ENCODE results near the gene CTDP1.

The CTDP1 gene

DNA sequence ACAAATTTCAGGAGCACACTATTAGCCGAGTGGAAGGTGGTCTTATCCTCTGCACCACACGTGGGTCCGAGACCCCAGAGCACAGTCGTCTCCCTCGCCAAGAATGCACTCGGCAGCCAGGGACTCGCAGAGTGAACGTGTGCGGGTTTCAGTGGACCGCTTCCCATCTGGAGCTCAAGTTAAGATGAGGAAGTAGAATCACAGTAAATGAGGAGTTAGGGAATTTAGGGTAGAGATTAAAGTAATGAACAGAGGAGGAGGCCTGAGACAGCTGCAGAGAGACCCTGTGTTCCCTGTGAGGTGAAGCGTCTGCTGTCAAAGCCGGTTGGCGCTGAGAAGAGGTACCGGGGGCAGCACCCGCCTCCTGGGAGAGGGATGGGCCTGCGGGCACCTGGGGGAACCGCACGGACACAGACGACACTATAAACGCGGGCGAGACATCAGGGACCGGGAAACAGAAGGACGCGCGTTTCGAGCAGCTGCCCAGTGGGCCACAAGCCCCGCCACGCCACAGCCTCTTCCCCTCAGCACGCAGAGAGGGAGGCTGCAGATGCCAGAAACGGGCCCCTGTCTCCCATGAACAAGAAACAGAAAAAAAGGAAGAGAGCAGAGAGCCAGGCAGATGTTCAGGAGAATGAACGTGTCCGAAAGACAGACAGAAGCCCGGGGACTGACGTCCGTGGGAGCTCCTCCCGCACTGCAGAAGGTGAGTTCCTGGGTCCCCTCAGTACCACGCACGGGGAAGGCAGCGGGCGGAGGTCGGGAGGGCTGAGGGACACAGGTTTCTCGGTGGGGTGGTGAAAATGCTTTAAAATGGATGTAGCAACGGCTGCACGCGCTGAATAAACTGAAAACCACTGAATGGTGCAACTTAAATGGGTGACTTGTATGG, 112.7 kb downstream of the CTDP1 start:
- no peak for DNase-seq

DNA sequence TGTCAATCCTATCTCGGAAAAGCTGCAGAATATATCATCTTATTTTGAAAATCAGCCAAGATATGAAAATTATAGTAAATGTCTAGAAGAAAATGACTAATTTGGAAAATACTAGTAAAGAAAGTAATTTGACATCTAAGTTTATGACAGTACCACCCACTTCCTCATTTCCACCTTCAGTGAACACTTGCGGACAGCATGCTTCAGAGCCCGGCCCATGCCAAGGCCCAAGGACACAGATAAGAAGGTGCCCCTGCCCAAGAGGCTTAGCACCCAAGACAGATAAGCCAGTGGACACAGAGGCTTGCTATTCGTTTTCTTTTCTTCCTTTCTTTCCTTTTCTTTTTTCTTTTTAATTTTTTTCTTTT, 113.4 kb downstream of the CTDP1 start:
- DNase-seq, result no peak

DNA sequence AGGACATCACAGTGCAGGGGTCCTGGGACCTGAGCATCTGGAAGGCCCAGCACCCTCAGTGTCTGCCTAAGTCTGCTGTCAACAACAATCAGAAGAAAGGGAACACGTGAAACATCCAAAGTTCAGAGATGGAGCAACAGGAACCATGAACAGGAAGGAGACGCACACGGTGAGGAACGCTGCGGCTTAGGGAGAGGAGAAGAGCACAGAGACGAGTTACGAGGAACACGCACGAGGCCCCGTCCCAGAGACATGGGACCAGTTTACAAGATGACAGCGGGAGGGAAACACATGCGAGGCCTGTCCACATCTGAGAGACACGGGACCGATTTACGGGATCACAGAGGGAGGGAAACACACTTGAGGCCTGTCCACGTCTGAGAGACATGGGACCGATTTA, 115.2 kb downstream of the CTDP1 start:
- no peak for DNase-seq

DNA sequence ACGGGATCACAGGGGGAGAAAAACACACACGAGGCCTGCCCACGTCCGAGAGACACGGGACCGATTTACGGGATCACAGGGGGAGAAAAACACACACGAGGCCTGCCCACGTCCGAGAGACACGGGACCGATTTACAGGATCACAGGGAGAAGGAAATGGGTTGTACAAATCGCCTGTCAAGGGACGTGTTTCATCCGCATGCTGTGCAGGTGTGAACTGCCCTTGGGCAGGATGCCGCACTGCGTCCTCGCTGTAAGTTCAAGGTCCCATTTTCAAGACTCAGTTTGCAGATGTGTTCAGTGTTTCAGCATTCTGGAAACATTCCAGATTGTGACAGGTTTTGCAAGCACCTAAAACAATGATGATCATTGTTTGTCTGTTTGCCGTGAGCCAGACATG, 115.8 kb downstream of the CTDP1 start:
- DNase-seq, result no peak

DNA sequence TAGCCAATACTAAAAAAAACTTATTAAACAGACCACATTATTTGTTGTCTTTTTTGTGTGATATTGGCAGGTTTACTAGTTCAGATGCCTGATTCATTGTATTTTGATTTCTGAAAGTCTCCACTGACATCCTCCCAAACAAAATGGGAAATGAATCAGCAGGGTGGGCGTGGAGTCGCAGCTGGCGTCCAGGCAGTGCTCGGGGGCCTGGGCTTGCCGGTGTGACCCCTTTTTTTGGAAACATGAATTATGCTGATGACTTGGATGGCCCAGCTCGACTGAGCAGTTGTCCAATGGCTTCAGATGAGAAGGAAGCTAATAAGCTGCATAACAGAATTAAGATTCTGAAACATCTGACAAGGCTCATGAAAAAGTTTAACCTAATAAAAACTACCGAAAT, 116.4 kb downstream of the CTDP1 start:
- DNase-seq, result no peak

DNA sequence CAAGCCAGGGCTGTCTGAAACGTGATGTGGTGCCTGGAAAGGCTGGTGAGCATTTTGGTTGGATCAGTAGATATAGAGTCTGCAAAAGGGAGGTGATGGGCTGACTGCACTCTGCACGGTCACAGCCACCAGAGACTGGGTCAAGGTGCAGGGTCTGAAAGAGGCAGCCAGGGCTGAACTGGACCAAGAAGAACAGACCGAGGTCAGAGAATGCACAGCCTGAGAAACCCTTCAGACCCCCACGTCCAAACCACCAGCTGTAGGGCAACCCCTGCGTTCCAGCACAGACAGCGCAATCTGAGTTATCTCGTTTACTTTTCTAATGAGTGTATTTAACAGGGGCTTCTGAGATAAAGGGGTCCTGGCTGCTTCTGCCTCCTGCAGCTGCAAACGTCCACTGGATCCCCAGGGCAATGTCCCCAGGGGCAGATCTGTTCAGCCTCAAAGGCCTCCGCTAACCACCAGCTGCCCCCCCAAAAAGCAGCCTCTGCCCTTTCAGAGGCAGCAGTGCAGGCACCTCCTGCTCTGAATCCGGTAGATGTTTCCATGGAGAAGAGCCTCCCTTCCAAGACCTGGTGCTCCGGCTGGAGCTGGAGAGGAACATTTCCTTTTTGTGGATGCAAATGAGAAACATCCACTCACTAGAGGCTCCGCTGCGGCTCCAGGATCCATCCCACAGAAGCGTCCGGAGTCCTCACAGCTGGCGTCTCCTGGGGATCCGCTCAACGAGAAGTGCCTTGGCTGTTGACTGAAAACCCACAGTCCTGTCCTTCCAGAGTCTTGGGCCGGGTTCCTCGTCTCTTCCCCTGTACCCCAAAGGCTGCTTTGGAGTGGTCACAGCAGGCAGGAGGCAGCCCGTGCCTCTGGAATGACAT, 117.2 kb downstream of the CTDP1 start:
- peak in 1 of 58 donors; percentile 15 for DNase-seq

DNA sequence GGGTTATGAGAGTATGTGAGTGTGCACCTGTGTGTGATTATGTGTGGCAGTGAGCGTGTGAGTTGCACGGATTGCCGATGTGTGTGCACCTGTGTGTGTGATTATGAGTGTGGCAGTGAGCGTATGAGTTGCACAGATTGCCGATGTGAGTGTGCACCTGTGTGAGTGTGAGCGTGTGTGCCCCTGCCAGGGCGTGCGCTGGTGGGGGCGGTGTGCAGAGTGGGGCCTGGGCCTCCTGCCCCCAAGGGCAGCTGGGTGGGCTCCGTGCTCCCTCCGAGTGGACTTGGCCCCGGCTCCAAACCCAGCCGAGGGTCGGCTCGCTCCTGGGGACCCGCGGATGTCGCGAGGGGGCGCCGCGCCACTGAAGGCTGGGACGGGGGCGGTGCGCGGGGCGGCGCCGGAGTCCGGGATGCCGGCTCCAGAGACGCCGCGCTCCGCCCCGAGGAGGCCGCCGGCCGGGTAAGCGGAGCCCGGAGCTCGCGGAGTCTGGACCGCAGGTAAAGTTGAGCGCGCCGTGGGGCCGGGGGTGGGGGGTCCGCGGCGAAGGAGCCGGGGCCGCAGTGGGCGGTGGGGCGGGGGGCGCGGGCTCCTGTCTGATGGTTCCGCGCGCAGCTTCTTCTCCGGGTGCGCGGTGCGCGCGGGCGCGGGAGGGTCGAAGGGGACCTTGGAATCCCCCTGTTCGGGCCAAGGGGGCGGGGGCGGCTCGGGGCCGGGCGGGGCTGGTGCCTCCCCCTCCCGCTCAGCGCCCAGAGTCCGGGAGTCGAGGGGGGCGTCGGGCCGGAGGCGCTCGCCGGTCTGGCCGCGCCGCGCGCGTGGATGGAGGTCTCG, 118.1 kb downstream of the CTDP1 start, which contains the start of gene KCNG2:
KCNG2 (plus strand) TSS at position 421 of the 828 bp plus-strand sequence. CDS start 65,730 bp downstream, outside the sequence.
- peak in 2 of 58 donors; percentile 24 to 39 for DNase-seq

DNA sequence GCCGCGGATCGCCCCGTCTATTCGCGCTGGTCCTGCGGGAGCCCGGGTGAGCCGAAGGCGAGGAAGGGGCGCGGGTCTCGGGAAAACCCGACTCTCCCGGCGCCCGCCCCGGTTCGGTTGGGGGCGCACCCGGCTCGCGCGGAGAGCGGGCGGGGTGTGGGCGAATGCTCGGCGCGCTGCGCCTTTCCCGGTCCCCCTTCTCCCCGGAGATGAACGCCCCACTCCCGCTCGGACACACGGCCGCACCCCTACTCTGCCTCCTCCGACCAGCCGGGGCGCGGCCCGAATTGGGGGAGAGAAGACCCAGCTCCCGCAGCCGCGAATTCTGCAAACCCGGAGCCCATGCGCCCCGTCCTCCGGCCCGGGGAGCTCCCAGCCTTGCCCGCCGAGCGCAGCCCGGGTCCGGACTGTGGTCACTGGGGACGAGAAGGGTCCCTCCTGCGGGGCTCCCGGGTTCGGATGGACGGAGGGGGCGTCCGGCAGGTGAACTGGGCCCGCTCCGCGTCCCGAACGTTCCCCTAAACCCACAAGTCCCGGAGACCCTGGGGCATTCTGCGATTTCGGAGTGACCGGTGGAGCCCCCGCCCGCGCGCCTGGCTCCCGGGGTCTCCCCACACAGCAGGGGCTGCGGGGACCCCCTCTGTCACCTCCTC, 118.9 kb downstream of the CTDP1 start:
- DNase-seq, result no peak

DNA sequence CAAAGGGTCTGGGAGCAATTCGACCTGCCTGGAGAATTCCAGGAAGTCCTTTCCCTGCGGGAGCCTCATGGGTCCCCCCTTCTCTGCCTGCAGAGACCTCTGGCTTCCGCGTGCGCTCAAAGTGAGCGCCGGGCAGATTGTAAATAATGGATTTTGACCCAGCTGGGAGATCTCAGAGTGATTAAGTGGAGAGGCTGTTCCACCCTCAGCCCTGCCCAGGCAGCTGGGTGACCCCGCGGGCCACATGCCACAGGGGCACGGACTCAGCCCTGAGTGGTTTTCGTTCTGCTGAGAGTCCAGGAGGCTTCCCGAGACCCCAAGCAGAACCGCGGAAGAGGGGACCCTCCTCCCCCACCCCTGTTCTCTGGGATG, 119.4 kb downstream of the CTDP1 start:
- DNase-seq, result no peak

DNA sequence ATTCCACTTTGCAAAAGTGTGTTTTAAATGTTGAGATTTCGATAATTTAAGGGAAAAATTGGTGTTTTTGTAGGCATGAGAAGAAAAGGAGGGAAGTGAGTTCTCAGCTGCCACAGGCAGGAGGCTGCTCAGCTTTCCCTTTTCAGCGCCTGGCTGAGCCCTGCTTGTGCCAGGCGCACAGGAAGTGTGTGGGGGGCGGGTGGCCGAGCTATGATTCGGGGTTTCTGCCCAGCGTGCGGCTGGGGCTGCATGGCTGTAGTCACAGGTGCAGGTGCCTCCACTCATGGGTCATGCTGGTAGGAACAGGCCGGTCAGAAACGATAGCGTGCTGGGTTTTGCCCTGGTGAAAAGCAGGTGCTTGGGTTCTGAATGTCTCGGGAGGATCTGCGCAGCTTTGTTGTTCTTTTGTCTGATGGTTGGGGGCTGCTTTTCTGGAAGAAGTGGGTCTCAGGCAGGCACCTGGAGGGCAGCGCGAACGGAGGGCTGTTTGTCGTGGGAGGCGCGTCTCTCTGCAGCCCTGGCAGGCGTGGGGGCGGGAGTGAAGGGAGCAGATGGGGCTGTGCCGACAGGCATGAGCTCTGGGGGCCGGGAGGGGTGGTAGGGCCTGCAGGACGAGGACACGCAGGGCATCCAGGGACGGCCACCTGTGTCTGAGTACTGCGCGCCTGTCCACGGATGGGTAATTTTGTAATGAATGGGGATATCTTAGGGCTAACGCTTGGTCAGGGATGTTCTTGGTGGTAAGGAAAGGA, 120.2 kb downstream of the CTDP1 start:
- DNase-seq, result peak in 1 of 58 donors; percentile 21

DNA sequence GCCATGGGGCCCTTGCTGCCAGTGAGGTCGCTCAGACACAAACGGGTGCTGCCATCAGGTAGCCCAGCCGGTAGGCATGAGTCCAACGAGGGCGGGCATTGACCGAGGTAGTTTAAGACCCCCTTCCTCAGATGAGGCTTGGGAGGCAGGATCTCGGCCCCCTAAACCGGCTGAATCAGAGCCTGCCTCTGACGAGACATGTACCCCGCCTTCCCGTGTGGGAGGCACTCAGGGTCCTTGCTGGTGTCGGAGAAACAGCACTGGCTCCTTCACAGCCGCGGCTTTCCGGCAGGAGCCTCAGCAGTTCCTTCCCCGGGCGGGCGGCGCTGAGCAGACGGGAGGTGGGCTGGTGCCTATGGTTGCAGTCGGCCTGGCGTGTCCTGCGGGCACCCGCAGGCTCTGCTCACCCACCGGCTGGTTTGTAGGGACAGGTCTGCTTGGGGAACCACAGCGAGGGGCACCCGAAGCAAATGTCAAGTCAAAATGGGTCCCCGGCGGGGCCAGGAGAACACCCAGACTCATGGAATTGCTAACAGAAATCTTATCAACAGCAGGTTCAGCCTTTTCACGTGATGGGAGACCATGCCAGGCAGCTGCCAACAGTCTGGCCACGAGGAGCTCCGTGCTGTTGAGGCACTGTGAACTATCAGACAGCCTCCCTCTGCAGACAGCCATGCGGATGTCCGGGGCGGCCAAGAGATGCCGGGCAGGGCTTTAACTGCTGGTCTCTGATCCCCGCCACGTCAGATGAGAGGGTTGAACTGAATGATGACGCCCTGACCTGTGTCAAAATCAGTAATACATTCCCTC, 121.0 kb downstream of the CTDP1 start:
- DNase-seq, result peak in 1 of 58 donors; percentile 20

DNA sequence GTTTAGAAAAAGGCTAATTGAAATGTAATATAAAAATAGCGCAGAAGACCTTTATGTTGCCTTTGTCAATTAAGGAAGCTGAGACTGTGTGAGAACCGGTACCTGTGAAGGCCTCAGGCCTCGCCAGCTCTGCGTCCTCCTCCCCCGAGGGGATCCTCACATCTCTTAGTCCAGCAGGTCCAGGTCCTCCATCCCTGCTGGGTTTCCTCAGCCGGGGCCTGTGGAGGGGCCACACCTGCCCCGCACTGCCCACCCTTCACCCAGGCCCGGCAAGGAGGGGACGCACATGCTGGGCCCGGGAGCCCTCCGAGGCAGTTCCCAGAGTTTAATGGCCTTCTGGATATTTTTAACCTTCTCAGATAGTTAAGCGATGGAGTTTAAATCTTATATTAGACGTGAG, 121.6 kb downstream of the CTDP1 start:
- DNase-seq, result no peak

DNA sequence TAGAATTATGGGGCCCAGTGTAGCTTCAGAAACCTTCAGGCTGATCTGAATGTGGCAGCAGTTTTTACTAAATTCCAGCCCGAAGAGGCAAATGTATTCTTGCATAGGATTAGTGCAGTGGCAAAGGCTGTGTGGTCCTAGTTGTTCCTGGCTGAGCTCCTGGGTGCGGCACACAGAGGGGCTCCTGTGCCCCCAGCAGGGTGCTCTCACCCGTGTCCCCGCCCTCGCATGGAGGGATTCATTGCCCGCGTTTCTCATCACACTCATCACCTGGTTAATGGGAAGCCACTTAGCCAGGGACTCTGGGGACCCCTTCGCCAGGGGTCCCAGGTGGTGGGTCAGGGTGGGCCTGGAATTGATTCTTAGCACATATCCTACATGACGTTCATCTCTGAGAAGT, 122.0 kb downstream of the CTDP1 start:
- no peak for DNase-seq

DNA sequence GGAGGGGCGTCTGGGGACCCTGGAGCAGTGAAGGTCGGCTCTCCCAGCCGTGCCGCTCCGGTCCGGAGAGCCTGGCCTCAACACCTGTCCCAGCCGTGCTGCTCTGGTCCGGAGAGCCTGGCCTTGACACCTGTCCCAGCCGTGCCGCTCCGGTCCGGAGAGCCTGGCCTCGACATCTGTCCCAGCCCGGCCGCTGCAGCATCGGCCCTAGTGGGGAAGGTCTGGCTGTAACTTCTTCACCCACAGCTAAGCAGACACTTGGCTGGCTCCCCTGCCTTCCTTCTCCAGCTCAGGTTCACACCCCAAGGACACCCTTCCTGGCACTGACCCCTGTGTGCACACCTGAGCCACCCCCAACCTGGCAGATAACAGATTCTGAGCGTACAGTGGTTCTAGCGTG, 122.7 kb downstream of the CTDP1 start:
- DNase-seq, result no peak

DNA sequence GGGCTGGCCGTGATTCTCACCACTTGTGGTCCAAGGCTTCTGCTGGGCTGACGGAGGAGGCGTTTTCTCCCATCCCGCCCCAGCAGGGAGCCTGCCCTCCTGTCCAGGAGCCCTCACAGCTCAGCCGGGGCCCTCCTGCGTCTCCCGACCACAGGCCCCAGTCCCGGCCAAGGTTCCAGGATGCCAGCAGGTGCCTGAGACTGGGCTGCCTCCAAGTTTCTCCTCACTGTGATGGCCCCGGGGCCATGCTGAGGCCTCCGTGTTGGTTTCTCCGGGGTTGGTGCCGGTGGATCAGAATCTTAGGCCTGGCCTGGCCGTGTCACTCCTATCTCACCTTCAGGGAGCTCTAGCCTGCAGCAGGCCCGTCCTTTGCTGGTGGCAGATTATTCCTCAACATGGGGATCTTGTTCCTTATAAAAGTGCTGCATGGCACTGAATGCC, 124.0 kb downstream of the CTDP1 start:
- no peak for DNase-seq
